Sigmoid colon (tissue), 7 donors: ENCODE results near the gene FCGR2B. TPM values are rescaled to one million over a fixed set of nuclear protein-coding genes. Genes with fewer than 3 reads are reported as not detected.

Source experiments
- DNase-seq: peaks from one replicate; pipeline ENCODE4 v3.0.0-alpha.2; 2019
- H3K27ac ChIP-seq, 4 donors: fragments of 200-600 bp; sonication (generic); one replicate each; pipeline ENCODE4 v1.5.1; 2016 to 2019; ENCODE audit warnings: mild to moderate bottlenecking in 1 of 4
- H3K27me3 ChIP-seq, 3 donors: fragments of 200-600 bp; sonication (generic); one replicate each; pipeline ENCODE4 v1.5.1; 2019; ENCODE audit warnings: mild to moderate bottlenecking in 1 of 3
- H3K36me3 ChIP-seq, 4 donors: fragments of 200-600 bp; sonication (generic); one replicate each; pipeline ENCODE4 v1.5.1; 2016 to 2019
- H3K4me1 ChIP-seq, 4 donors: fragments of 200-600 bp; sonication (generic); one replicate each; pipeline ENCODE4 v1.5.1; 2017 to 2019
- H3K4me3 ChIP-seq, 4 donors: fragments of 200-600 bp; sonication (generic); one replicate each; pipeline ENCODE4 v1.5.1; 2017 to 2019; ENCODE audit warnings: mild to moderate bottlenecking in 2 of 4, moderate library complexity in 1 of 4
- H3K9me3 ChIP-seq, 4 donors: fragments of 200-600 bp in 3 of 4; sonication (generic) in 3 of 4; one replicate each; pipeline versions ENCODE4 v1.5.1 to v1.6.1; 2013 to 2019
- EP300 ChIP-seq, 4 donors: sonication (generic); formaldehyde crosslinking; IDR thresholded peaks; one replicate each; pipeline ENCODE4 v1.6.1; 2017; ENCODE audit warnings: antibody characterized with exemption in 4 of 4
- POLR2A ChIP-seq, 2 donors: fragments of 450-650 bp; IDR thresholded peaks; one replicate each; pipeline ENCODE4 v1.6.1; 2016; ENCODE audit warnings: antibody characterized with exemption in 2 of 2, mild to moderate bottlenecking in 2 of 2, moderate library complexity in 2 of 2
- POLR2AphosphoS5 ChIP-seq, 4 donors: sonication (generic); formaldehyde crosslinking; IDR thresholded peaks; one replicate each; pipeline ENCODE4 v1.6.1; 2017; ENCODE audit warnings: antibody characterized with exemption in 4 of 4
- WGBS, 2 donors: extraction: QIAGEN DNeasy Blood & Tissue Kit; methylation state at CpG; one replicate each; pipeline ENCODE4 v1.1.7; 2013; 5-methylcytosine and 5-hydroxymethylcytosine counted together
- intact Hi-C: fragments of 100-400 bp; cut with DNase I; formaldehyde crosslinking; loops from one replicate; pipeline ENCODE4 v1.15.1; 2023
- polyA plus RNA-seq, 3 donors: library from polyadenylated mRNA; stranded (reverse); fragments of 200-250 nt; gene quantifications; one replicate each; pipeline ENCODE4 v1.2.3, GENCODE V29; 2013
- total RNA-seq, 4 donors: library from RNA; depleted of rRNA; stranded (reverse); fragments of >200 nt; gene quantifications; one replicate each; pipeline ENCODE4 v1.1.0, GENCODE V29; 2016
- TF ChIP-seq, protein P1 (sequence below), 4 experiments: fragments of 450-650 bp in 3 of 4; fragments of 200-600 bp in 1 of 4; IDR thresholded peaks; one replicate each; pipeline ENCODE4 v1.5.1; 2016 to 2019; ENCODE audit warnings: antibody characterized with exemption in 4 of 4, mild to moderate bottlenecking in 3 of 4, moderate library complexity in 2 of 4
- donor health status: healthy with polysubstance abuse.
- donor health status: Bipolar disorder and iron deficiency.
- donor health status: healthy.

FCGR2B gene
- total and polyA plus RNA-seq, 7 donors = 6.4 to 42.1 (median 15.9) TPM

GRCh38 chr1:161702250-161702649 lies 39.3 kb downstream of the FCGR2B start:
- H3K27me3 ChIP-seq = no peaks in the 10 kb centered on the region
- 36 to 68% methylated on average over 8 of the region's 8 CpGs for WGBS, 2 donors
- intact Hi-C loops = no loop called here
- H3K4me1 ChIP-seq = no peaks in the 10 kb centered on the region
- H3K9me3 ChIP-seq = no peaks in the 10 kb centered on the region
- no peak overlapping the region for H3K4me3 ChIP-seq
- TF ChIP-seq, protein P1, sequence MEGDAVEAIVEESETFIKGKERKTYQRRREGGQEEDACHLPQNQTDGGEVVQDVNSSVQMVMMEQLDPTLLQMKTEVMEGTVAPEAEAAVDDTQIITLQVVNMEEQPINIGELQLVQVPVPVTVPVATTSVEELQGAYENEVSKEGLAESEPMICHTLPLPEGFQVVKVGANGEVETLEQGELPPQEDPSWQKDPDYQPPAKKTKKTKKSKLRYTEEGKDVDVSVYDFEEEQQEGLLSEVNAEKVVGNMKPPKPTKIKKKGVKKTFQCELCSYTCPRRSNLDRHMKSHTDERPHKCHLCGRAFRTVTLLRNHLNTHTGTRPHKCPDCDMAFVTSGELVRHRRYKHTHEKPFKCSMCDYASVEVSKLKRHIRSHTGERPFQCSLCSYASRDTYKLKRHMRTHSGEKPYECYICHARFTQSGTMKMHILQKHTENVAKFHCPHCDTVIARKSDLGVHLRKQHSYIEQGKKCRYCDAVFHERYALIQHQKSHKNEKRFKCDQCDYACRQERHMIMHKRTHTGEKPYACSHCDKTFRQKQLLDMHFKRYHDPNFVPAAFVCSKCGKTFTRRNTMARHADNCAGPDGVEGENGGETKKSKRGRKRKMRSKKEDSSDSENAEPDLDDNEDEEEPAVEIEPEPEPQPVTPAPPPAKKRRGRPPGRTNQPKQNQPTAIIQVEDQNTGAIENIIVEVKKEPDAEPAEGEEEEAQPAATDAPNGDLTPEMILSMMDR (IDR thresholded peaks at IDR 0.05) = no peak
- H3K27ac ChIP-seq = no peak overlapping the region
- no peaks in the 10 kb centered on the region for H3K36me3 ChIP-seq
- no peak for DNase-seq

GRCh38 chr1:161705537-161705936 lies 42.6 kb downstream of the FCGR2B start:
- Histone ChIP-seq H3K27ac (no peak overlapping the region), H3K4me1 (no peaks in the 10 kb centered on the region), H3K9me3 (no peaks in the 10 kb centered on the region), H3K4me3 (no peak overlapping the region), H3K36me3 (no peaks in the 10 kb centered on the region), H3K27me3 (no peaks in the 10 kb centered on the region)
- intact Hi-C loops = no loop called here
- WGBS, 2 donors = 66 to 95% methylated on average over 4 of the region's 4 CpGs
- TF ChIP-seq POLR2A (IDR thresholded peaks at IDR 0.05) (no peak), EP300 (IDR thresholded peaks at IDR 0.05) (no peak), POLR2AphosphoS5 (IDR thresholded peaks at IDR 0.05) (no peak)
- TF ChIP-seq, protein P1 (IDR thresholded peaks at IDR 0.05) = no peak
- DNase-seq = no peak

- no peak overlapping the region for H3K27ac ChIP-seq
Observed at GRCh38 chr1:161706113-161706481, 43.2 kb downstream of the FCGR2B start.

DNA sequence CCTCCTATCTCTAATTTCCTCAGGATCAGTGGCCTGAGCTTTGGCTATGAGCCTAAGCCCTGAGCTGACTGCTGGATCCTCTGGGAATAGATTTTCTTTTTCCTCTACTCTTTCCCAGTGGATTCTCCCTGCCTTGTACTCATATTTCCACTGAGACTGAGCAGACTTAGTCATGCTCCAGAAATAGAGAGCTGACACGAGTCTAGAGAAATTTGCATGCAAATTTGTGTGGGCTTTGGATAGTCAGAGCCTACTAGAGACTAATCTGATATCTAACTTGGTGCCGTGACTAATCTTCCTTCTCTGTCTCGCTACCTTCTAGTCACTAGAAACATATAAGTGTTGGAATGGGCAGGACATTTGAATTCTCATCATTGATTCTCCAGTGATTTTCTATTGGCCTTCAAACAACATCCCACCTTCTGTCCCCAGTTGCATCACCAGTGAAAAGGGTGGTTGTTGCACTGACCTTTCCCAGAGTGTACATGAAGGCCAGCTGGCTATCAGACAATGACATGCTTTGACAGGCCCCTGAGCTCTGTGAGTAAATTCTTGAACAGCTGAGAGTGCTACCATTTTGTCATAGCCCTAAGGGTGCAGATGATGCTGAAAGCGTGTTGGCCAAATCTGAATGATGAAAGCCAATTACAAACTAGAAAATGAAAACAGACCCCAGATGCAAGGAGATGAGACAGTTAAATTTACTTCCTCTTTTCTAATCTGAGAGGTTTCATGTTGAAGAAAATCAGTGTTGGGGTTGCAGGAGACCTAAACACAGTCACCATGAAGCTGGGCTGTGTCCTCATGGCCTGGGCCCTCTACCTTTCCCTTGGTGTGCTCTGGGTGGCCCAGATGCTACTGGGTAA lies 43.8 kb downstream of the FCGR2B start, which contains the start of gene FCRLA:
Gene FCRLA (plus strand): TSS at position 748 of the 866 bp plus-strand sequence. CDS start 36 bp downstream, at position 784.
- no peak within 1 kb of the TSS for H3K27ac ChIP-seq
- intact Hi-C loops = no loop called here
- H3K4me3 ChIP-seq = no peak within 1 kb of the TSS
- no peaks in the 10 kb centered on the region for H3K9me3 ChIP-seq
- no peaks in the 10 kb centered on the region for H3K4me1 ChIP-seq
- 46 to 73% methylated on average over 4 of the region's 4 CpGs for WGBS, 2 donors
- TF ChIP-seq POLR2A (IDR thresholded peaks at IDR 0.05) = no peak
- TF ChIP-seq, protein P1 (IDR thresholded peaks at IDR 0.05) = no peak
- no peak for TF ChIP-seq POLR2AphosphoS5 (IDR thresholded peaks at IDR 0.05)
- no peak for TF ChIP-seq EP300 (IDR thresholded peaks at IDR 0.05)
- no peak for DNase-seq
- H3K36me3 ChIP-seq = no peaks in the 10 kb centered on the region
- H3K27me3 ChIP-seq = no peaks in the 10 kb centered on the region

More at GRCh38 chr1:161706113-161706481, 43.2 kb downstream of the FCGR2B start:
- H3K4me3 ChIP-seq = no peak overlapping the region
- no peaks in the 10 kb centered on the region for H3K4me1 ChIP-seq
- H3K27me3 ChIP-seq = no peaks in the 10 kb centered on the region
- no peaks in the 10 kb centered on the region for H3K9me3 ChIP-seq
- 86 to 89% methylated on average over 3 of the region's 3 CpGs for WGBS, 2 donors
- no peak for DNase-seq
- intact Hi-C loops = no loop called here
- TF ChIP-seq EP300 (IDR thresholded peaks at IDR 0.05) = no peak
- TF ChIP-seq POLR2AphosphoS5 (IDR thresholded peaks at IDR 0.05) = no peak
- TF ChIP-seq, protein P1 (IDR thresholded peaks at IDR 0.05) = no peak
- TF ChIP-seq POLR2A (IDR thresholded peaks at IDR 0.05) = no peak
- H3K36me3 ChIP-seq = no peaks in the 10 kb centered on the region
